H1 (cell line): ENCODE results near the gene FSD1. TPM values are rescaled to one million over a fixed set of nuclear protein-coding genes. Genes with fewer than 3 reads are reported as not detected.

Source experiments
- CTCF ChIA-PET: fragments of 300-600 bp; sonication (Branson Sonifier 250); formaldehyde crosslinking; loops from one replicate; lab custom pipeline; 2021; ENCODE audit not compliant: partially characterized antibody; lab: Charles Lee
- POLR2A ChIA-PET: fragments of 300-600 bp; sonication (Branson Sonifier 250); formaldehyde crosslinking; loops from one replicate; lab custom pipeline; 2021; ENCODE audit warnings: inconsistent platforms; ENCODE audit not compliant: partially characterized antibody; lab: Charles Lee
- DNase-seq, 2 experiments: peaks; one replicate each; pipeline versions ENCODE4 v3.0.0 to v3.0.0-alpha.2; 2010 to 2022; ENCODE audit warnings: low spot score in 2 of 2, low read depth in 1 of 2, mixed read lengths in 1 of 2
- FAIRE-seq: peaks from 2 replicates; lab custom pipeline; 2011; peaks lifted over from hg19 to GRCh38; lab: Jason Lieb, UNC
- H2AFZ ChIP-seq: 2 replicates; pipeline ENCODE4 v1.8.1; 2012; ENCODE audit warnings: low read length, inconsistent platforms
- H2AK5ac ChIP-seq: 2 replicates; pipeline ENCODE4 v1.6.1; 2013; ENCODE audit warnings: low read depth, low read length
- H2BK120ac ChIP-seq: replicated peaks from 2 replicates; pipeline ENCODE3; 2013; ENCODE audit warnings: low read depth, low read length, inconsistent platforms
- H2BK12ac ChIP-seq: 2 replicates; pipeline ENCODE4 v1.6.1; 2013; ENCODE audit warnings: low read depth, low read length
- H2BK15ac ChIP-seq: 2 replicates; pipeline ENCODE4 v1.6.1; 2013; ENCODE audit warnings: low read length
- H2BK20ac ChIP-seq: 2 replicates; pipeline ENCODE4 v1.6.1; 2013; ENCODE audit warnings: low read length
- H2BK5ac ChIP-seq: 2 replicates; pipeline ENCODE4 v1.6.1; 2013; ENCODE audit warnings: low read depth, low read length
- H3K14ac ChIP-seq: 2 replicates; pipeline ENCODE4 v1.6.1; 2013; ENCODE audit warnings: inconsistent platforms; ENCODE audit not compliant: insufficient read length
- H3K18ac ChIP-seq: 2 replicates; pipeline ENCODE4 v1.6.1; 2013; ENCODE audit warnings: low read length; ENCODE audit errors: extremely low read depth
- H3K23ac ChIP-seq: 2 replicates; pipeline ENCODE4 v1.6.1; 2013; ENCODE audit warnings: inconsistent platforms; ENCODE audit not compliant: insufficient read length
- H3K23me2 ChIP-seq: 2 replicates; pipeline ENCODE4 v1.6.1; 2013; ENCODE audit warnings: low read depth, low read length
- H3K27ac ChIP-seq: 2 replicates; pipeline ENCODE4 v1.6.1; 2011; ENCODE audit warnings: low read depth, low read length, inconsistent platforms
- H3K27me3 ChIP-seq, 4 experiments: replicated peaks in 1 of 4; 1 replicate in 1 of 4; 2 replicates in 3 of 4; pipeline versions ENCODE4 v1.6.1 to v1.8.1; 2011 to 2013; ENCODE audit warnings: low read length in 3 of 4, mild to moderate bottlenecking in 3 of 4, inconsistent platforms in 2 of 4, mixed read lengths in 2 of 4, moderate library complexity in 1 of 4; ENCODE audit not compliant: control insufficient read depth in 3 of 4, insufficient read depth in 3 of 4; ENCODE audit errors: extremely low read depth in 1 of 4
- H3K36me3 ChIP-seq, 4 experiments: 2 replicates each; pipeline versions ENCODE4 v1.6.1 to v1.8.1; 2011 to 2013; ENCODE audit warnings: mild to moderate bottlenecking in 4 of 4, low read length in 3 of 4, moderate library complexity in 2 of 4, control low read depth in 1 of 4, inconsistent platforms in 1 of 4; ENCODE audit not compliant: insufficient read depth in 4 of 4, control insufficient read depth in 2 of 4
- H3K4ac ChIP-seq: replicated peaks from 2 replicates; pipeline ENCODE3; 2013; ENCODE audit warnings: low read length, low read depth, mixed read lengths, inconsistent platforms; ENCODE audit not compliant: insufficient read length
- H3K4me1 ChIP-seq, 4 experiments: replicated peaks in 1 of 4; 1 replicate in 1 of 4; 2 replicates in 3 of 4; pipeline versions ENCODE4 v1.6.1 to v1.8.1; 2011 to 2013; ENCODE audit warnings: low read length in 3 of 4, inconsistent platforms in 2 of 4, mixed read lengths in 1 of 4; ENCODE audit not compliant: insufficient read depth in 4 of 4, control insufficient read depth in 3 of 4
- H3K4me2 ChIP-seq, 2 experiments: 2 replicates each; pipeline versions ENCODE4 v1.6.1 to v1.8.1; 2011 to 2013; ENCODE audit warnings: low read depth in 2 of 2, low read length in 2 of 2, control low read depth in 1 of 2, inconsistent platforms in 1 of 2, mild to moderate bottlenecking in 1 of 2; ENCODE audit not compliant: insufficient read depth in 1 of 2
- H3K4me3 ChIP-seq, 4 experiments: fragments of 200-600, 300-600 bp in 1 of 4; sonication (generic), shearing (Covaris generic), sonication (Bioruptor Twin) in 1 of 4; 2 replicates each; pipeline versions ENCODE4 v1.5.1 to v1.8.1; 2011 to 2016; ENCODE audit warnings: low read length in 4 of 4, low read depth in 3 of 4, control low read depth in 2 of 4, inconsistent platforms in 2 of 4, mild to moderate bottlenecking in 2 of 4, mixed read lengths in 1 of 4, moderate library complexity in 1 of 4; ENCODE audit not compliant: insufficient read depth in 2 of 4; ENCODE audit errors: extremely low read depth in 1 of 4
- H3K56ac ChIP-seq: replicated peaks from 2 replicates; pipeline ENCODE3; 2013; ENCODE audit warnings: low read depth, mild to moderate bottlenecking, mixed read lengths, low read length, inconsistent platforms; ENCODE audit not compliant: insufficient read length
- H3K79me1 ChIP-seq: 2 replicates; pipeline ENCODE4 v1.6.1; 2013; ENCODE audit warnings: low read depth, low read length, control low read depth
- H3K79me2 ChIP-seq, 2 experiments: 2 replicates each; pipeline versions ENCODE4 v1.6.1 to v1.8.1; 2012 to 2013; ENCODE audit warnings: low read length in 2 of 2, mild to moderate bottlenecking in 2 of 2, inconsistent platforms in 1 of 2; ENCODE audit not compliant: insufficient read depth in 2 of 2, control insufficient read depth in 1 of 2
- H3K9ac ChIP-seq, 4 experiments: replicated peaks in 1 of 4; 1 replicate in 1 of 4; 2 replicates in 3 of 4; pipeline versions ENCODE4 v1.6.1 to v1.8.1; 2011 to 2013; ENCODE audit warnings: low read depth in 3 of 4, low read length in 3 of 4, control low read depth in 2 of 4, mild to moderate bottlenecking in 2 of 4, moderate library complexity in 2 of 4, inconsistent platforms in 1 of 4; ENCODE audit errors: extremely low read depth in 1 of 4
- H3K9me3 ChIP-seq, 2 experiments: 2 replicates each; pipeline versions ENCODE4 v1.6.1 to v1.8.1; 2012 to 2013; ENCODE audit warnings: mild to moderate bottlenecking in 2 of 2, moderate library complexity in 2 of 2, control low read depth in 1 of 2, inconsistent platforms in 1 of 2, low read depth in 1 of 2, low read length in 1 of 2, mixed read lengths in 1 of 2; ENCODE audit not compliant: insufficient read depth in 2 of 2
- H4K20me1 ChIP-seq, 2 experiments: replicated peaks in 1 of 2; 2 replicates each; pipeline versions ENCODE3 to v1.8.1; 2011 to 2013; ENCODE audit warnings: inconsistent platforms in 2 of 2, low read length in 2 of 2, mild to moderate bottlenecking in 1 of 2; ENCODE audit not compliant: insufficient read depth in 2 of 2, control insufficient read depth in 1 of 2
- H4K5ac ChIP-seq: 2 replicates; pipeline ENCODE4 v1.6.1; 2013; ENCODE audit warnings: low read length, low read depth, mixed read lengths, inconsistent platforms; ENCODE audit not compliant: insufficient read length
- H4K8ac ChIP-seq: 2 replicates; pipeline ENCODE4 v1.8.0; 2013; ENCODE audit warnings: mild to moderate bottlenecking, moderate library complexity, low read length, inconsistent platforms; ENCODE audit not compliant: insufficient read depth; ENCODE audit errors: extremely low read depth
- H4K91ac ChIP-seq: replicated peaks from 2 replicates; pipeline ENCODE3; 2013; ENCODE audit warnings: low read length, mixed read lengths, inconsistent platforms; ENCODE audit not compliant: insufficient read length
- CHD1 ChIP-seq: IDR thresholded peaks from 2 replicates; pipeline ENCODE4 v1.6.1; 2012; ENCODE audit warnings: low read depth, low read length, improper control_type of control experiment
- NRF1 ChIP-seq: IDR thresholded peaks from 2 replicates; pipeline ENCODE4 v1.6.1; 2011; ENCODE audit warnings: mild to moderate bottlenecking, low read depth, low read length, improper control_type of control experiment
- POLR2A ChIP-seq, 2 experiments: IDR thresholded peaks; 1 replicate in 1 of 2; 2 replicates in 1 of 2; pipeline ENCODE4 v1.6.1; 2011; ENCODE audit warnings: low read depth in 2 of 2, low read length in 2 of 2, mild to moderate bottlenecking in 2 of 2; ENCODE audit errors: control extremely low read depth in 1 of 2
- POU5F1 ChIP-seq: IDR thresholded peaks from 2 replicates; pipeline ENCODE4 v1.6.1; 2011; ENCODE audit warnings: low read depth, mild to moderate bottlenecking, low read length, moderate library complexity
- RNF2 ChIP-seq: fragments of 200-900, 300-1000 bp; sonication (generic); IDR thresholded peaks from 2 replicates; pipeline ENCODE4 v1.7.1; 2016; ENCODE audit warnings: borderline replicate concordance, low read depth, mild to moderate bottlenecking, antibody characterized with exemption, low read length; ENCODE audit not compliant: poor library complexity, severe bottlenecking; ENCODE audit errors: missing control alignments
- USF2 ChIP-seq: IDR thresholded peaks from 2 replicates; pipeline ENCODE4 v1.6.1; 2011; ENCODE audit warnings: low read length, improper control_type of control experiment
- WGBS, 2 experiments: shearing (Covaris generic) in 1 of 2; methylation state at CpG; one replicate each; pipeline versions ENCODE4 v1.1.6 to v1.1.7; 2013 to 2015; ENCODE audit warnings: low lambda C conversion rate in 2 of 2, mixed read lengths in 2 of 2, inconsistent platforms in 1 of 2, low coverage in 1 of 2, missing lambda C conversion rate in 1 of 2; ENCODE audit not compliant: insufficient replicate concordance in 2 of 2, insufficient coverage in 1 of 2, insufficient read length in 1 of 2; ENCODE audit errors: extremely low coverage in 1 of 2, missing lambda C conversion rate in 1 of 2; 5-methylcytosine and 5-hydroxymethylcytosine counted together
- polyA plus RNA-seq, 7 experiments: library from polyadenylated mRNA; depleted of rRNA in 3 of 7; stranded (reverse) in 5 of 7; unstranded in 2 of 7; fragments of >200 nt in 5 of 7; fragments of 200-250 nt in 2 of 7; gene quantifications; 1 replicate in 5 of 7; 2 replicates in 1 of 7; 4 replicates in 1 of 7; pipeline versions ENCODE4 v1.2.1 to v1.2.3, GENCODE V29; 2011 to 2013; ENCODE audit warnings: missing spikeins in 2 of 7, mixed read lengths in 2 of 7
- total RNA-seq: library from RNA; stranded (reverse); fragmentation: NEBNext Ultra II Directional; extraction: Animal tissue kit (Norgen Biotek cat#: 25700); gene quantifications from 2 replicates; pipeline ENCODE4 v1.2.1, GENCODE V29; 2021

The FSD1 gene
- total and polyA plus RNA-seq, 2 of the 8 experiments (the other 6 are each of a cell fraction or from before 2014, with no cell fraction given), result 58.8 to 181 TPM

- no peak overlapping the region for H2AK5ac ChIP-seq
- ChIA-PET CTCF (interaction anchor here (0.6 to 20.4 kb wide), 5 partner anchors 8 to 123 kb away, joined by 3 to 311 read pairs (median 4); partner anchors contain the start of gene SHD), POLR2A (interaction anchor here (1.0 to 4.5 kb wide), 3 partner anchors 11 to 15 kb away, joined by 3 to 27 read pairs (median 12); partner anchors contain the start of gene MPND)
- H2AFZ ChIP-seq, result no peak overlapping the region
- no peaks in the 10 kb centered on the region for H3K23me2 ChIP-seq
- peaks cover 0 to 18% (median 8%) of the 10 kb centered on the region in 4 experiments; a peak in 5 of 8 replicates for H3K36me3 ChIP-seq
- no peaks in the 10 kb centered on the region for H3K79me2 ChIP-seq
- no peak overlapping the region for H2BK15ac ChIP-seq
- no peak overlapping the region for H2BK12ac ChIP-seq
- no peak overlapping the region for H3K56ac ChIP-seq
- no peak overlapping the region for H4K5ac ChIP-seq
- H3K4ac ChIP-seq, result no peak overlapping the region
- no peak overlapping the region for H4K8ac ChIP-seq
- H2BK120ac ChIP-seq, result no peak overlapping the region
- no peaks in the 10 kb centered on the region for H3K27me3 ChIP-seq
- no peak overlapping the region for H3K23ac ChIP-seq
- H3K4me2 ChIP-seq, result no peak overlapping the region
- H3K27ac ChIP-seq, result no peak overlapping the region
- H4K91ac ChIP-seq, result no peak overlapping the region
- no peak overlapping the region for H2BK5ac ChIP-seq
- TF ChIP-seq RNF2 (no peak), POU5F1 (no peak), CHD1 (no peak), USF2 (no peak), NRF1 (no peak), POLR2A (IDR thresholded peaks at IDR 0.05; ENCODE audit: control extremely low read depth in 1 of 2, low read depth in 2 of 2, low read length in 2 of 2) (no peak)
- FAIRE-seq (no peak), DNase-seq (no peak)
- peaks cover 0 to 2% (median 0%) of the 10 kb centered on the region in 4 experiments; a peak in 1 of 7 replicates for H3K4me1 ChIP-seq
- no peak overlapping the region for H3K4me3 ChIP-seq
- no peak overlapping the region for H3K18ac ChIP-seq
- no peak overlapping the region for H2BK20ac ChIP-seq
- no peak overlapping the region for H3K9ac ChIP-seq
- peaks cover 0 to 12% of the 10 kb centered on the region in 2 experiments for H4K20me1 ChIP-seq
- H3K14ac ChIP-seq, result no peak overlapping the region
- no peaks in the 10 kb centered on the region for H3K79me1 ChIP-seq
- no peaks in the 10 kb centered on the region for H3K9me3 ChIP-seq
- WGBS, 2 experiments, result 94% methylated on average over 15 of the region's 17 CpGs; no CpG with 5 or more reads in 1 of the 2 experiments
Observed at GRCh38 chr19:4354897-4355296, 50.5 kb downstream of the FSD1 start.
